Ascending aorta (tissue), 2 donors: ENCODE results near the gene STON1. TPM values are rescaled to one million over a fixed set of nuclear protein-coding genes. Genes with fewer than 3 reads are reported as not detected.

Experiments
- DNase-seq, 2 donors: peaks; one replicate each; pipeline ENCODE4 v3.0.0-alpha.2; 2019; ENCODE audit warnings: low spot score in 2 of 2
- H3K27ac ChIP-seq, 2 donors: fragments of 200-600 bp; sonication (generic); one replicate each; pipeline ENCODE4 v1.5.1; 2016 to 2017; ENCODE audit warnings: mild to moderate bottlenecking in 1 of 2
- H3K27me3 ChIP-seq: fragments of 200-600 bp; sonication (generic); one replicate; pipeline ENCODE4 v1.5.1; 2017
- H3K36me3 ChIP-seq, 2 donors: fragments of 200-600 bp; sonication (generic); one replicate each; pipeline ENCODE4 v1.5.1; 2016
- H3K4me1 ChIP-seq, 2 donors: fragments of 200-600 bp; sonication (generic); one replicate each; pipeline ENCODE4 v1.5.1; 2016 to 2017; ENCODE audit warnings: mild to moderate bottlenecking in 1 of 2
- H3K4me3 ChIP-seq, 2 donors: fragments of 200-600 bp; sonication (generic); one replicate each; pipeline ENCODE4 v1.5.1; 2016 to 2017; ENCODE audit warnings: mild to moderate bottlenecking in 1 of 2
- H3K9me3 ChIP-seq, 2 donors: fragments of 200-600 bp; sonication (generic); one replicate each; pipeline ENCODE4 v1.5.1; 2016
- CTCF ChIP-seq, 3 experiments: fragments of 200-600 bp in 2 of 3; fragments of 450-650 bp in 1 of 3; sonication (generic) in 2 of 3; IDR thresholded peaks; one replicate each; pipeline ENCODE4 v1.5.1; 2016 to 2019; ENCODE audit warnings: antibody characterized with exemption in 3 of 3, mild to moderate bottlenecking in 1 of 3, moderate library complexity in 1 of 3
- intact Hi-C: fragments of 100-400 bp; cut with DNase I; formaldehyde crosslinking; loops from one replicate; pipeline ENCODE4 v1.15.1; 2023
- total RNA-seq: library from RNA; depleted of rRNA; stranded (reverse); fragments of >200 nt; gene quantifications from one replicate; pipeline ENCODE4 v1.1.0, GENCODE V29; 2016

The STON1 gene
- total RNA-seq, 1 donor from 2014 or later: 23.4 TPM

DNA sequence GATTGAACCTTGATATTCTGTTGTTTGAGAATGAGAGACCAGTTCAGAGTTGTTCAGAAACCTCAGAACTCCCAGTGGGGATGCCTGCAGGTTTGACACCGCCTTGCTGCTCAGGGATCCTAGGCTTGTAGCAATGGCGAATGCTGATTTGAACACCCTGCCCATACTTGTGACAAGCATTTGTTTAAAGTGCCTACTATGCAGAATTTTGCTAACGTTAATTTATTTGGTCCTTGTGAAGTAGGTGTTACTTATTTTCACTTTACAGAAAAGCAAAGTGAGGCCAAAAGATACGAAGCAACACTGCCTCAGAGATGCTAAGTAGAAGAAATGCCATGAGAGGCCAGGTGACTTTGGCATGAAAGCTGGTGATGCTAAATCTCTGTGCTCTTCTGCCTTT, 32.3 kb downstream of the STON1 start:
- intact Hi-C loops: no loop called here
- no peak for DNase-seq
- no peak for TF ChIP-seq CTCF (IDR thresholded peaks at IDR 0.05)
- Histone ChIP-seq H3K4me3 (no peak overlapping the region), H3K27ac (no peak overlapping the region), H3K4me1 (peaks cover 0 to 2% of the 10 kb centered on the region in 2 donors), H3K27me3 (no peaks in the 10 kb centered on the region), H3K9me3 (no peaks in the 10 kb centered on the region), H3K36me3 (peaks cover 0 to 4% of the 10 kb centered on the region in 2 donors)

GRCh38 chr2:48566592-48567310, 36.8 kb downstream of the STON1 start:
- Histone ChIP-seq H3K27ac (peak overlapping the region; percentile 21 to 33), H3K4me3 (no peak overlapping the region)
- intact Hi-C loops: no loop called here

DNA sequence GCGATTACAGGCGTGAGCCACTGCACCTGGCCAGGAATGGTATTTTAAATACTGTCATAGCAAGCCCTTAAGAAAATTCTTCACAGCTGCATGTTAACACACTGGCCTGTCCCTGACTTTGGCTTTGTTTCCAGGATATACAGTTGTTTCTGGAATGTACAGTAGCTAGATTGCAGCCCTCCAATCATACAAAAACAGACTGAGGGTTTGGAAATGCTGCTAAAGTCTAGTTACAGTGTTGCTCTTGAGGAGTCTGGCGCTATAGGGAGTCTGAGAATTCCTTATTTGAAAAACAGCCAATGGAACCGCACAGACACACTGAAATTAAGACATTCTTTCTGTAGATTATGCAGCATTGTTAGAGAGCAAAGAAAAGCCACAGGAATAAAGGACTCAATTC, 37.7 kb downstream of the STON1 start:
- Histone ChIP-seq H3K36me3 (no peaks in the 10 kb centered on the region), H3K27me3 (no peaks in the 10 kb centered on the region), H3K27ac (no peak overlapping the region), H3K9me3 (no peaks in the 10 kb centered on the region), H3K4me3 (no peak overlapping the region), H3K4me1 (peaks cover 0 to 9% of the 10 kb centered on the region in 2 donors)
- no peak for DNase-seq
- TF ChIP-seq CTCF (IDR thresholded peaks at IDR 0.05): no peak
- intact Hi-C loops: no loop called here

More at GRCh38 chr2:48566592-48567310, 36.8 kb downstream of the STON1 start:
- no peaks in the 10 kb centered on the region for H3K27me3 ChIP-seq
- no peak for DNase-seq
- peaks cover 0 to 9% of the 10 kb centered on the region in 2 donors for H3K4me1 ChIP-seq
- H3K36me3 ChIP-seq: peaks cover 0 to 4% of the 10 kb centered on the region in 2 donors
- H3K9me3 ChIP-seq: no peaks in the 10 kb centered on the region
- peak in 2 of 3 experiments; percentile 19 to 47 for TF ChIP-seq CTCF (IDR thresholded peaks at IDR 0.05)

GRCh38 chr2:48568547-48568946, 38.6 kb downstream of the STON1 start:
- H3K4me1 ChIP-seq: peaks cover 0 to 9% of the 10 kb centered on the region in 2 donors

GRCh38 chr2:48569433-48569832, 39.5 kb downstream of the STON1 start:
- DNase-seq: no peak
- Histone ChIP-seq H3K4me1 (peaks cover 0 to 9% of the 10 kb centered on the region in 2 donors), H3K9me3 (no peaks in the 10 kb centered on the region), H3K36me3 (no peaks in the 10 kb centered on the region), H3K4me3 (no peak overlapping the region), H3K27me3 (no peaks in the 10 kb centered on the region), H3K27ac (no peak overlapping the region)
- TF ChIP-seq CTCF (IDR thresholded peaks at IDR 0.05): no peak
- intact Hi-C loops: no loop called here

More at GRCh38 chr2:48568547-48568946, 38.6 kb downstream of the STON1 start:
- Histone ChIP-seq H3K27ac (no peak overlapping the region), H3K9me3 (no peaks in the 10 kb centered on the region), H3K27me3 (no peaks in the 10 kb centered on the region), H3K4me3 (no peak overlapping the region), H3K36me3 (no peaks in the 10 kb centered on the region)
- DNase-seq: no peak
- intact Hi-C loops: no loop called here
- TF ChIP-seq CTCF (IDR thresholded peaks at IDR 0.05): no peak
